HCT116 (cell line): Measurements from ENCODE around the gene EVI5. TPM values are rescaled to one million over a fixed set of nuclear protein-coding genes. Genes with fewer than 3 reads are reported as not detected.

Source experiments
- ATAC-seq: fragments of 200-7000 bp; cut with Tn5 transposase; 2 replicates; pipeline ENCODE4 v1.9.1; 2020; ENCODE audit warnings: mild to moderate bottlenecking, moderate library complexity
- BruUV-seq: library from RNA; stranded (reverse); fragments of 400-500 nt; replicated peaks from 2 replicates; lab custom pipeline; 2021; lab: Mats Ljungman, UMichigan
- CTCF ChIA-PET: fragments of 300-600 bp; sonication (Branson Sonifier 250); formaldehyde crosslinking; loops from one replicate; lab custom pipeline; 2021; ENCODE audit warnings: antibody characterized with exemption; lab: Charles Lee
- POLR2A ChIA-PET: fragments of 300-600, 350-600 bp; sonication (Branson Sonifier 250); formaldehyde crosslinking; loops from one replicate; lab custom pipeline; 2021; ENCODE audit warnings: antibody characterized with exemption; lab: Charles Lee
- RAD21 ChIA-PET, 2 experiments: fragments of 300-600 bp; sonication (Branson Sonifier 250); formaldehyde crosslinking; loops; one replicate each; lab custom pipeline; 2023; ENCODE audit warnings: low total read pairs in 2 of 2; ENCODE audit not compliant: uncharacterized antibody in 2 of 2, unreplicated experiment in 2 of 2, low non-redundant PET in 1 of 2; lab: Charles Lee
- DNase-seq: peaks from one replicate; pipeline ENCODE4 v3.0.0-alpha.2; 2010; ENCODE audit warnings: low read depth, low spot score
- H2AFZ ChIP-seq: fragments of 200-600 bp; shearing (Covaris generic), sonication (generic); 2 replicates; pipeline ENCODE4 v1.6.1; 2017; ENCODE audit warnings: low read depth, mixed run types, mixed read lengths, antibody characterized with exemption, low read length; ENCODE audit not compliant: poor library complexity, severe bottlenecking
- H3K27ac ChIP-seq: 2 replicates; pipeline ENCODE4 v1.5.1; 2012; ENCODE audit warnings: low read depth, low read length
- H3K27me3 ChIP-seq: fragments of 200-600 bp; sonication (generic); 2 replicates; pipeline ENCODE4 v1.6.1; 2016; ENCODE audit warnings: mixed run types, low read length, mixed read lengths; ENCODE audit not compliant: insufficient read depth
- H3K36me3 ChIP-seq, 2 experiments: fragments of 200-500 bp in 1 of 2; fragments of 200-600 bp in 1 of 2; sonication (Bioruptor generic) in 1 of 2; sonication (generic) in 1 of 2; 2 replicates each; pipeline versions ENCODE4 v1.5.1 to v1.6.1; 2014 to 2016; ENCODE audit warnings: low read length in 2 of 2, inconsistent platforms in 1 of 2, mixed read lengths in 1 of 2, mixed run types in 1 of 2; ENCODE audit not compliant: insufficient read depth in 2 of 2, control insufficient read depth in 1 of 2
- H3K4me1 ChIP-seq, 2 experiments: fragments of 200-600 bp in 1 of 2; sonication (generic) in 1 of 2; 2 replicates each; pipeline versions ENCODE4 v1.5.1 to v1.6.1; 2012 to 2017; ENCODE audit warnings: low read length in 2 of 2, inconsistent platforms in 1 of 2, mild to moderate bottlenecking in 1 of 2, mixed read lengths in 1 of 2, mixed run types in 1 of 2, moderate library complexity in 1 of 2; ENCODE audit not compliant: insufficient read depth in 2 of 2, control insufficient read depth in 1 of 2
- H3K4me2 ChIP-seq: fragments of 200-600 bp; sonication (generic); 2 replicates; pipeline ENCODE4 v1.6.1; 2017; ENCODE audit warnings: mixed run types, low read length, mixed read lengths
- H3K4me3 ChIP-seq, 2 experiments: fragments of 200-600 bp in 1 of 2; sonication (generic) in 1 of 2; replicated peaks in 1 of 2; 2 replicates each; pipeline ENCODE4 v1.5.1; 2011 to 2016; ENCODE audit warnings: low read length in 2 of 2, control low read depth in 1 of 2, low read depth in 1 of 2, mild to moderate bottlenecking in 1 of 2, mixed read lengths in 1 of 2, mixed run types in 1 of 2
- H3K79me2 ChIP-seq: fragments of 200-600 bp; sonication (generic); 2 replicates; pipeline ENCODE4 v1.6.1; 2017; ENCODE audit warnings: mild to moderate bottlenecking, mixed run types, low read length, moderate library complexity, mixed read lengths; ENCODE audit not compliant: insufficient read depth
- H3K9ac ChIP-seq: fragments of 200-600 bp; sonication (generic); 2 replicates; pipeline ENCODE4 v1.6.1; 2016; ENCODE audit warnings: low read length, mixed read lengths
- H3K9me2 ChIP-seq: fragments of 200-600 bp; sonication (generic), shearing (Covaris generic); 2 replicates; pipeline ENCODE4 v1.6.1; 2017; ENCODE audit warnings: mixed run types, mild to moderate bottlenecking, moderate library complexity; ENCODE audit not compliant: insufficient read depth
- H3K9me3 ChIP-seq, 2 experiments: fragments of 200-500 bp in 1 of 2; fragments of 200-600 bp in 1 of 2; sonication (Bioruptor generic) in 1 of 2; sonication (generic) in 1 of 2; 2 replicates each; pipeline ENCODE4 v1.6.1; 2014 to 2017; ENCODE audit warnings: low read length in 2 of 2, mixed read lengths in 2 of 2, inconsistent platforms in 1 of 2, low read depth in 1 of 2, mild to moderate bottlenecking in 1 of 2, mixed run types in 1 of 2, moderate library complexity in 1 of 2; ENCODE audit not compliant: control insufficient read depth in 1 of 2, insufficient read depth in 1 of 2
- H4K20me1 ChIP-seq: fragments of 200-600 bp; sonication (generic), shearing (Covaris generic); 2 replicates; pipeline ENCODE4 v1.6.1; 2017; ENCODE audit warnings: mixed run types, mild to moderate bottlenecking, moderate library complexity; ENCODE audit not compliant: insufficient read depth
- CBX3 ChIP-seq: IDR thresholded peaks from 2 replicates; pipeline ENCODE4 v1.6.1; 2012; ENCODE audit warnings: low read depth
- EGR1 ChIP-seq: IDR thresholded peaks from 2 replicates; pipeline ENCODE4 v1.6.1; 2012; ENCODE audit warnings: low read depth
- EZH2 ChIP-seq: fragments of 200-600 bp; sonication (generic); IDR thresholded peaks from 2 replicates; pipeline ENCODE4 v1.6.1; 2017; ENCODE audit warnings: antibody characterized with exemption, mixed run types
- EZH2phosphoT487 ChIP-seq: fragments of 200-600 bp; IDR thresholded peaks from 2 replicates; pipeline ENCODE4 v1.6.1; 2018; ENCODE audit warnings: antibody characterized with exemption, borderline replicate concordance
- FOSL1 ChIP-seq: IDR thresholded peaks from 2 replicates; pipeline ENCODE4 v1.6.1; 2012; ENCODE audit warnings: low read depth
- RAD21 ChIP-seq: IDR thresholded peaks from 2 replicates; pipeline ENCODE4 v1.6.1; 2012; ENCODE audit warnings: low read depth, mild to moderate bottlenecking
- REST ChIP-seq: IDR thresholded peaks from 2 replicates; pipeline ENCODE4 v1.6.1; 2012; ENCODE audit warnings: low read depth
- SIN3A ChIP-seq: IDR thresholded peaks from 2 replicates; pipeline ENCODE4 v1.6.1; 2012; ENCODE audit warnings: low read depth
- YY1 ChIP-seq: IDR thresholded peaks from 2 replicates; pipeline ENCODE4 v1.6.1; 2011; ENCODE audit warnings: low read length, low read depth, moderate library complexity, mild to moderate bottlenecking; ENCODE audit not compliant: insufficient replicate concordance; ENCODE audit errors: extremely low read depth
- intact Hi-C: fragments of 100-400 bp; cut with micrococcal nuclease; formaldehyde crosslinking; loops from 2 replicates; pipeline ENCODE4 v1.10.0; 2022
- total RNA-seq: library from RNA; stranded (reverse); gene quantifications from one replicate; pipeline ENCODE4 v1.2.1, GENCODE V29; 2021; ENCODE audit not compliant: unreplicated experiment

Gene EVI5
- total RNA-seq, 1 experiment from 2014 or later: 21.8 TPM

DNA sequence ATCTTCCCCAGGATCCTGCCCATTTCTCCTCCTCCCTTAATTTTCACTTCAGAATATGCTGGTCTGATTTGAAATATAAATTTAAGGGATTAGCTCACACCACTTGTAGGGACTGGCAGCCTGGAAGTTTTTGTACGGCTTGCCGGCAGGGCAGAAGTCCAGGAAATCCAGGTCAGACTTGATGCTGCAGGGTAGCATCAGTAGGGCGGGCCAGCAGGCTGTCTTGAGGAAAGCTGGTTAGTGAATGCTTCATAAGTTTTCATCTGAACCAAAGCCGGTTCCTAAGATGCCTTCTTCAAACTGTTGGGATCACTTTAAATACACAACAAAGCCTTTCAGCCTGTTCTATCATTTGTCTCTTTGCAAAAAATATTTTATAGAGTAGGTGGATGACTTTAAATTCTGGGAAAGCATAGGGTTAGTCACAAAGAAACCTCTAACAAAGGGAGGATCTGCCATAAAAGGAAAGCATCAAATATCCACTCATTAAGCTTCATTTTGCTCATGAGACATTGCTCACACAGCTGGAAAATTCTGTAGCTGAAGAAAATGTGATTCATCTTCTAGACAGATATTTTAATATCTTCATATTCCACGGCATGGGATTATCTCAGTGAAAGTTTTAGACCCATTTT is 207.5 kb downstream of the EVI5 start:
- no TSS peak for BruUV-seq
- no peak overlapping the region for H2AFZ ChIP-seq
- no peak overlapping the region for H3K27ac ChIP-seq
- H3K9me3 ChIP-seq: no peaks in the 10 kb centered on the region
- H3K4me3 ChIP-seq: no peak overlapping the region
- CTCF ChIA-PET: no interaction called here
- H3K27me3 ChIP-seq: no peaks in the 10 kb centered on the region
- H3K9me2 ChIP-seq: no peaks in the 10 kb centered on the region
- DNase-seq (no peak), ATAC-seq (no peak)
- no peaks in the 10 kb centered on the region for H3K79me2 ChIP-seq
- POLR2A ChIA-PET: no interaction called here
- H3K4me2 ChIP-seq: no peak overlapping the region
- intact Hi-C loops: no loop called here
- no peak for TF ChIP-seq FOSL1
- TF ChIP-seq CBX3: no peak
- TF ChIP-seq SIN3A: no peak
- TF ChIP-seq YY1: no peak
- TF ChIP-seq EGR1: no peak
- no peak for TF ChIP-seq REST
- TF ChIP-seq EZH2phosphoT487: no peak
- TF ChIP-seq EZH2: no peak
- TF ChIP-seq RAD21: no peak
- H3K36me3 ChIP-seq: no peaks in the 10 kb centered on the region
- no peaks in the 10 kb centered on the region for H4K20me1 ChIP-seq
- H3K9ac ChIP-seq: no peak overlapping the region
- no peaks in the 10 kb centered on the region for H3K4me1 ChIP-seq
- RAD21 ChIA-PET: no interaction called here
